B cell (primary cell): ENCODE data around the gene CLEC4D. TPM values are rescaled to one million over a fixed set of nuclear protein-coding genes. Genes with fewer than 3 reads are reported as not detected.

ENCODE experiments used
- ATAC-seq: fragments of 200-7000 bp; cut with Tn5 transposase; one replicate; pipeline ENCODE4 v1.10.0; 2021; ENCODE audit warnings: low read depth, mild to moderate bottlenecking, moderate number of reproducible peaks, moderate library complexity
- CTCF ChIA-PET: fragments of 350-600 bp; sonication (Branson Sonifier 250); formaldehyde crosslinking; loops from one replicate; lab custom pipeline; 2021; ENCODE audit warnings: antibody characterized with exemption, inconsistent platforms; lab: Charles Lee
- POLR2A ChIA-PET: fragments of 350-600 bp; sonication (Branson Sonifier 250); formaldehyde crosslinking; loops from one replicate; lab custom pipeline; 2021; ENCODE audit warnings: antibody characterized with exemption; lab: Charles Lee
- DNase-seq: peaks from one replicate; pipeline ENCODE4 v3.0.0; 2013
- H2AFZ ChIP-seq: 2 replicates; pipeline ENCODE4 v1.6.1; 2012; ENCODE audit warnings: mild to moderate bottlenecking, low read depth, low read length; ENCODE audit not compliant: insufficient read depth, poor library complexity, severe bottlenecking
- H3K27ac ChIP-seq, 2 donors: 1 replicate in 1 of 2; 2 replicates in 1 of 2; pipeline ENCODE4 v1.5.1; 2012 to 2013; ENCODE audit warnings: low read length in 2 of 2, mild to moderate bottlenecking in 2 of 2, moderate library complexity in 1 of 2
- H3K27me3 ChIP-seq, 4 experiments: fragments of 200-600 bp in 1 of 4; sonication (generic) in 1 of 4; replicated peaks in 1 of 4; 1 replicate in 2 of 4; 2 replicates in 2 of 4; pipeline versions ENCODE4 v1.6.1 to v1.7.0; 2013 to 2016; ENCODE audit warnings: low read length in 3 of 4, mild to moderate bottlenecking in 2 of 4, mixed read lengths in 1 of 4, moderate library complexity in 1 of 4; ENCODE audit not compliant: insufficient read depth in 4 of 4, control insufficient read depth in 3 of 4; ENCODE audit errors: control extremely low read depth in 1 of 4
- H3K36me3 ChIP-seq, 2 experiments: replicated peaks in 1 of 2; 1 replicate in 1 of 2; 2 replicates in 1 of 2; pipeline versions ENCODE4 v1.6.1 to v1.7.1; 2013; ENCODE audit warnings: low read length in 1 of 2; ENCODE audit not compliant: insufficient read depth in 2 of 2, control insufficient read depth in 1 of 2; ENCODE audit errors: control extremely low read depth in 1 of 2, extremely low read depth in 1 of 2
- H3K4me1 ChIP-seq, 2 donors: fragments of 200-600 bp in 1 of 2; sonication (generic) in 1 of 2; 1 replicate in 1 of 2; 2 replicates in 1 of 2; pipeline versions ENCODE4 v1.5.1 to v1.6.1; 2013 to 2017; ENCODE audit warnings: low read length in 2 of 2; ENCODE audit not compliant: control insufficient read depth in 2 of 2, insufficient read depth in 2 of 2
- H3K4me2 ChIP-seq: replicated peaks from 2 replicates; pipeline ENCODE3; 2012; ENCODE audit warnings: mild to moderate bottlenecking, low read depth, low read length; ENCODE audit not compliant: poor library complexity, severe bottlenecking
- H3K4me3 ChIP-seq, 5 experiments: fragments of 200-600 bp in 1 of 5; sonication (generic) in 1 of 5; 1 replicate in 3 of 5; 2 replicates in 2 of 5; pipeline versions ENCODE4 v1.5.1 to v1.7.0; 2011 to 2016; ENCODE audit warnings: low read length in 4 of 5, mild to moderate bottlenecking in 4 of 5, low read depth in 2 of 5, control low read depth in 1 of 5, moderate library complexity in 1 of 5; ENCODE audit not compliant: insufficient read depth in 1 of 5; ENCODE audit errors: control extremely low read depth in 1 of 5, extremely low read depth in 1 of 5
- H3K79me2 ChIP-seq: fragments of 200-600 bp; sonication (generic); one replicate; pipeline ENCODE4 v1.6.0; 2016; ENCODE audit warnings: low read length; ENCODE audit not compliant: control insufficient read depth, insufficient read depth
- H3K9ac ChIP-seq: fragments of 200-600 bp; sonication (generic); 2 replicates; pipeline ENCODE4 v1.6.1; 2017; ENCODE audit warnings: mild to moderate bottlenecking, low read length, moderate library complexity
- H3K9me3 ChIP-seq, 3 donors: one replicate each; pipeline versions ENCODE4 v1.6.1 to v1.7.1; 2013; ENCODE audit warnings: low read length in 2 of 3; ENCODE audit not compliant: control insufficient read depth in 2 of 3, insufficient read depth in 1 of 3; ENCODE audit errors: control extremely low read depth in 1 of 3
- H4K20me1 ChIP-seq: 2 replicates; pipeline ENCODE4 v1.6.0; 2012; ENCODE audit warnings: mild to moderate bottlenecking, low read length; ENCODE audit not compliant: insufficient read depth, control insufficient read depth, poor library complexity, severe bottlenecking
- H3K27ac Mint-ChIP-seq: one replicate; pipeline ENCODE4 v1.8.0; 2021; ENCODE audit warnings: mixed read lengths
- H3K27me3 Mint-ChIP-seq: one replicate; pipeline ENCODE4 v1.8.0; 2021; ENCODE audit warnings: mixed read lengths
- H3K4me1 Mint-ChIP-seq: one replicate; pipeline ENCODE4 v1.8.0; 2021; ENCODE audit warnings: mixed read lengths
- H3K4me3 Mint-ChIP-seq: one replicate; pipeline ENCODE4 v1.8.0; 2021; ENCODE audit warnings: mixed read lengths
- H3K9me3 Mint-ChIP-seq: one replicate; pipeline ENCODE4 v1.8.0; 2022; ENCODE audit warnings: mixed read lengths; ENCODE audit not compliant: insufficient read depth
- CTCF ChIP-seq: fragments of 200-600 bp; IDR thresholded peaks from one replicate; pipeline ENCODE4 v1.8.0; 2022; ENCODE audit warnings: antibody characterized with exemption, mild to moderate bottlenecking
- EZH2 ChIP-seq: IDR thresholded peaks from 2 replicates; pipeline ENCODE4 v1.6.1; 2012; ENCODE audit warnings: borderline replicate concordance, low read depth, mild to moderate bottlenecking, moderate library complexity, low read length; ENCODE audit not compliant: insufficient read depth, poor library complexity, severe bottlenecking
- WGBS: methylation state at CpG from one replicate; pipeline ENCODE4 v1.1.5; 2013; ENCODE audit warnings: missing lambda C conversion rate; ENCODE audit not compliant: insufficient coverage; 5-methylcytosine and 5-hydroxymethylcytosine counted together
- intact Hi-C: fragments of 100-400 bp; cut with micrococcal nuclease; formaldehyde crosslinking; loops from one replicate; pipeline ENCODE4 v1.10.0; 2022
- polyA plus RNA-seq: library from polyadenylated mRNA; depleted of rRNA; stranded (reverse); fragments of >200 nt; gene quantifications from 2 replicates; pipeline ENCODE4 v1.2.3, GENCODE V29; 2012
- total RNA-seq, 2 donors: library from RNA; stranded (reverse); fragments of 120-200 nt in 1 of 2; gene quantifications; 1 replicate in 1 of 2; 2 replicates in 1 of 2; pipeline versions ENCODE4 v1.2.3 to v1.2.4, GENCODE V29; 2013 to 2022

The CLEC4D gene
- total and polyA plus RNA-seq, 2 donors (not counting 1 experiment from before 2014, with no cell fraction given), result not detected

- H2AFZ ChIP-seq, result no peak overlapping the region
- no peaks in the 10 kb centered on the region for H3K4me1 ChIP-seq
- intact Hi-C loops, result no loop called here
- H3K27ac Mint-ChIP-seq, result no peak overlapping the region
- H3K9me3 Mint-ChIP-seq, result no peaks in the 10 kb centered on the region
- no peak overlapping the region for H3K4me2 ChIP-seq
- no peaks in the 10 kb centered on the region for H3K9me3 ChIP-seq
- no peak for ATAC-seq
- no peak overlapping the region for H3K4me3 Mint-ChIP-seq
- no peaks in the 10 kb centered on the region for H3K4me1 Mint-ChIP-seq
- H3K27me3 ChIP-seq, result peaks cover 0 to 4% (median 2%) of the 10 kb centered on the region in 4 experiments
- CTCF ChIA-PET, result no interaction called here
- H4K20me1 ChIP-seq, result no peaks in the 10 kb centered on the region
- H3K79me2 ChIP-seq, result no peaks in the 10 kb centered on the region
- no peak overlapping the region for H3K27ac ChIP-seq
- H3K9ac ChIP-seq, result no peak overlapping the region
- TF ChIP-seq EZH2 (no peak), CTCF (no peak)
- no peak for DNase-seq
- POLR2A ChIA-PET, result no interaction called here
- no peak overlapping the region for H3K4me3 ChIP-seq
- no peaks in the 10 kb centered on the region for H3K36me3 ChIP-seq
- H3K27me3 Mint-ChIP-seq, result peaks cover 35% of the 10 kb centered on the region
Observed at GRCh38 chr12:8475508-8476203, 37.6 kb upstream of the CLEC4D start.

- no peaks in the 10 kb centered on the region for H3K4me1 Mint-ChIP-seq
- Histone ChIP-seq H3K27me3 (peaks cover 0 to 7% (median 3%) of the 10 kb centered on the region in 4 experiments), H3K4me2 (no peak overlapping the region), H3K4me3 (no peak overlapping the region), H3K27ac (no peak overlapping the region), H3K36me3 (no peaks in the 10 kb centered on the region), H2AFZ (no peak overlapping the region), H3K79me2 (no peaks in the 10 kb centered on the region), H4K20me1 (no peaks in the 10 kb centered on the region), H3K9ac (no peak overlapping the region), H3K4me1 (no peaks in the 10 kb centered on the region), H3K9me3 (peaks cover 0 to 4% (median under 1%) of the 10 kb centered on the region in 3 donors)
- ChIA-PET CTCF (no interaction called here), POLR2A (no interaction called here)
- H3K9me3 Mint-ChIP-seq, result peaks cover 2% of the 10 kb centered on the region
- no peak for TF ChIP-seq EZH2
- TF ChIP-seq CTCF, result no peak
- H3K27ac Mint-ChIP-seq, result no peak overlapping the region
- no peak overlapping the region for H3K4me3 Mint-ChIP-seq
- H3K27me3 Mint-ChIP-seq, result peaks cover 50% of the 10 kb centered on the region
- no peak for DNase-seq
- intact Hi-C loops, result no loop called here
- no peak for ATAC-seq
- 93% methylated on average over 2 of the region's 2 CpGs for WGBS
Observed at GRCh38 chr12:8482571-8483061, 30.7 kb upstream of the CLEC4D start.
